Endodermal cell (in vitro differentiated cells): ENCODE data around the gene CRHBP. TPM values are rescaled to one million over a fixed set of nuclear protein-coding genes. Genes with fewer than 3 reads are reported as not detected.

ENCODE experiments used
- DNase-seq: peaks from one replicate; pipeline ENCODE4 v3.0.0-alpha.2; 2017
- H3K27ac ChIP-seq: 2 replicates; pipeline ENCODE4 v1.5.1; 2013; ENCODE audit warnings: mild to moderate bottlenecking, low read depth, low read length, moderate library complexity
- H3K27me3 ChIP-seq: 2 replicates; pipeline ENCODE4 v1.6.1; 2013; ENCODE audit warnings: mild to moderate bottlenecking, low read length, moderate library complexity; ENCODE audit not compliant: insufficient read depth, control insufficient read depth, poor library complexity, severe bottlenecking
- H3K36me3 ChIP-seq: 2 replicates; pipeline ENCODE4 v1.7.0; 2013; ENCODE audit warnings: mild to moderate bottlenecking, low read length, moderate library complexity; ENCODE audit not compliant: control insufficient read depth, insufficient read depth
- H3K4me1 ChIP-seq: one replicate; pipeline ENCODE4 v1.7.0; 2013; ENCODE audit warnings: low read length; ENCODE audit not compliant: control insufficient read depth, insufficient read depth
- H3K4me3 ChIP-seq: 2 replicates; pipeline ENCODE4 v1.5.1; 2013; ENCODE audit warnings: mild to moderate bottlenecking, low read length, moderate library complexity
- H3K9ac ChIP-seq: 2 replicates; pipeline ENCODE4 v1.6.1; 2013; ENCODE audit warnings: mild to moderate bottlenecking, low read length, moderate library complexity; ENCODE audit not compliant: poor library complexity, severe bottlenecking; ENCODE audit errors: extremely low read depth
- H3K9me3 ChIP-seq: 2 replicates; pipeline ENCODE4 v1.6.1; 2013; ENCODE audit warnings: mild to moderate bottlenecking, low read length, moderate library complexity; ENCODE audit not compliant: control insufficient read depth
- H3K27ac Mint-ChIP-seq: 2 replicates; pipeline ENCODE4 v1.8.0; 2020; ENCODE audit warnings: mixed read lengths
- H3K27me3 Mint-ChIP-seq: 2 replicates; pipeline ENCODE4 v1.8.0; 2021; ENCODE audit warnings: mild to moderate bottlenecking, mixed read lengths; ENCODE audit not compliant: insufficient read depth
- H3K36me3 Mint-ChIP-seq: 2 replicates; pipeline ENCODE4 v1.8.0; 2020; ENCODE audit warnings: low read depth, mixed read lengths
- H3K4me1 Mint-ChIP-seq: 2 replicates; pipeline ENCODE4 v1.8.0; 2020; ENCODE audit warnings: mixed read lengths
- H3K4me3 Mint-ChIP-seq: 2 replicates; pipeline ENCODE4 v1.8.0; 2020; ENCODE audit warnings: mild to moderate bottlenecking, moderate library complexity, mixed read lengths
- H3K9me3 Mint-ChIP-seq: 2 replicates; pipeline ENCODE4 v1.8.0; 2020; ENCODE audit warnings: mild to moderate bottlenecking, mixed read lengths
- WGBS, 2 experiments: methylation state at CpG; one replicate each; pipeline versions ENCODE4 v1.1.5 to v1.1.7; 2013; ENCODE audit warnings: missing lambda C conversion rate in 2 of 2, mixed read lengths in 1 of 2; ENCODE audit not compliant: insufficient coverage in 1 of 2, insufficient read length in 1 of 2; 5-methylcytosine and 5-hydroxymethylcytosine counted together
- total RNA-seq, 2 donors: library from RNA; stranded (reverse); fragmentation: NEBNext Ultra II Directional in 1 of 2; extraction: Animal tissue kit (Norgen Biotek cat#: 25700) in 1 of 2; gene quantifications; 2 replicates in 1 of 2; 3 replicates in 1 of 2; pipeline ENCODE4 v1.2.1, GENCODE V29; 2021
- TF ChIP-seq, protein P1 (sequence below): fragments of 200-600 bp; sonication (generic); conservative IDR thresholded peaks from 2 replicates; pipeline ENCODE4 v1.5.0; 2021; ENCODE audit warnings: antibody characterized with exemption, mild to moderate bottlenecking

Gene CRHBP
- total RNA-seq, 2 donors from 2014 or later: 14.4 to 15.2 TPM

GRCh38 chr5:76954383-76954763 lies 1.5 kb downstream of the CRHBP start:
- H3K27me3 ChIP-seq: peaks cover 49% of the 10 kb centered on the region
- peak; percentile 53 for DNase-seq
- peaks cover 31% of the 10 kb centered on the region for H3K36me3 Mint-ChIP-seq
- peak overlapping the region; percentile 64 for H3K4me3 Mint-ChIP-seq
- H3K27me3 Mint-ChIP-seq: peaks cover 52% of the 10 kb centered on the region
- H3K27ac Mint-ChIP-seq: no peak overlapping the region
- H3K9me3 ChIP-seq: no peaks in the 10 kb centered on the region
- TF ChIP-seq, protein P1, sequence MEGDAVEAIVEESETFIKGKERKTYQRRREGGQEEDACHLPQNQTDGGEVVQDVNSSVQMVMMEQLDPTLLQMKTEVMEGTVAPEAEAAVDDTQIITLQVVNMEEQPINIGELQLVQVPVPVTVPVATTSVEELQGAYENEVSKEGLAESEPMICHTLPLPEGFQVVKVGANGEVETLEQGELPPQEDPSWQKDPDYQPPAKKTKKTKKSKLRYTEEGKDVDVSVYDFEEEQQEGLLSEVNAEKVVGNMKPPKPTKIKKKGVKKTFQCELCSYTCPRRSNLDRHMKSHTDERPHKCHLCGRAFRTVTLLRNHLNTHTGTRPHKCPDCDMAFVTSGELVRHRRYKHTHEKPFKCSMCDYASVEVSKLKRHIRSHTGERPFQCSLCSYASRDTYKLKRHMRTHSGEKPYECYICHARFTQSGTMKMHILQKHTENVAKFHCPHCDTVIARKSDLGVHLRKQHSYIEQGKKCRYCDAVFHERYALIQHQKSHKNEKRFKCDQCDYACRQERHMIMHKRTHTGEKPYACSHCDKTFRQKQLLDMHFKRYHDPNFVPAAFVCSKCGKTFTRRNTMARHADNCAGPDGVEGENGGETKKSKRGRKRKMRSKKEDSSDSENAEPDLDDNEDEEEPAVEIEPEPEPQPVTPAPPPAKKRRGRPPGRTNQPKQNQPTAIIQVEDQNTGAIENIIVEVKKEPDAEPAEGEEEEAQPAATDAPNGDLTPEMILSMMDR: no peak
- H3K4me3 ChIP-seq: peak overlapping the region; percentile 71
- H3K9ac ChIP-seq: no peak overlapping the region
- peaks cover 17% of the 10 kb centered on the region for H3K4me1 Mint-ChIP-seq
- H3K36me3 ChIP-seq: no peaks in the 10 kb centered on the region
- WGBS, 2 experiments: 39 to 44% methylated on average over 6 to 25 of the region's 25 CpGs
- peaks cover 1% of the 10 kb centered on the region for H3K9me3 Mint-ChIP-seq
- no peak overlapping the region for H3K27ac ChIP-seq
- H3K4me1 ChIP-seq: peaks cover 3% of the 10 kb centered on the region

DNA sequence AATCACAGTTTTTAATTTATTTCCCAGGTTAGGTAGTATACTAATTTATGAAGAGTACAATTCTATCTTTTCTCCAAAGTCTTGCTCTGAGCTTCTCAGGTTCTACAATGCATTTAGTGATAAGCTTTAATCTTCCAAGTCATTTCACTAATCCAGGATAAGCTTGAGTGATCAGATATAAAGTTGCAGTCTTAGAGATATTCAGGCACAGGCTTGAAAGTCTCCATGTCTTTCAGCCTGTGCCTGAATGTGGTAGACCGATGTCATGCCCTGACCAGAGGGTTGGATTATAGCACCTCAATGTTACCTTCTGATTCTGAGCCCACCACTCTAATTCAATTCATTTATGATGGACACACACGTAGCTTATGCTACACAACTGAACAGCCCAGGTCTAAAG lies 3.2 kb downstream of the CRHBP start:
- Mint-ChIP-seq H3K4me1 (peaks cover 22% of the 10 kb centered on the region), H3K27me3 (peaks cover 47% of the 10 kb centered on the region), H3K36me3 (peaks cover 42% of the 10 kb centered on the region), H3K9me3 (peaks cover 1% of the 10 kb centered on the region), H3K27ac (no peak overlapping the region), H3K4me3 (no peak overlapping the region)
- H3K4me3 ChIP-seq: no peak overlapping the region
- no peak overlapping the region for H3K27ac ChIP-seq
- no peak for DNase-seq
- WGBS, 2 experiments: 78 to 87% methylated on average over 2 of the region's 2 CpGs
- H3K9me3 ChIP-seq: no peaks in the 10 kb centered on the region
- no peaks in the 10 kb centered on the region for H3K36me3 ChIP-seq
- peaks cover 3% of the 10 kb centered on the region for H3K4me1 ChIP-seq
- TF ChIP-seq, protein P1: no peak
- no peak overlapping the region for H3K9ac ChIP-seq
- H3K27me3 ChIP-seq: peaks cover 48% of the 10 kb centered on the region

GRCh38 chr5:76958991-76959767 lies 6.3 kb downstream of the CRHBP start:
- H3K4me1 Mint-ChIP-seq: peaks cover 23% of the 10 kb centered on the region
- TF ChIP-seq, protein P1: no peak
- Histone ChIP-seq H3K9ac (no peak overlapping the region), H3K27me3 (peaks cover 16% of the 10 kb centered on the region), H3K9me3 (no peaks in the 10 kb centered on the region), H3K27ac (no peak overlapping the region), H3K4me1 (peaks cover 2% of the 10 kb centered on the region), H3K4me3 (no peak overlapping the region), H3K36me3 (no peaks in the 10 kb centered on the region)
- peaks cover 17% of the 10 kb centered on the region for H3K27me3 Mint-ChIP-seq
- peaks cover 65% of the 10 kb centered on the region for H3K36me3 Mint-ChIP-seq
- H3K4me3 Mint-ChIP-seq: no peak overlapping the region
- no peak overlapping the region for H3K27ac Mint-ChIP-seq
- no peak for DNase-seq
- peaks cover 1% of the 10 kb centered on the region for H3K9me3 Mint-ChIP-seq
- WGBS, 2 experiments: 92 to 94% methylated on average over 3 to 5 of the region's 5 CpGs
